Activated CD4-positive, alpha-beta T cell treated with anti-CD3 and anti-CD28 coated beads, Interleukin-2, amount 50 U/mL, for 48 hours (primary cell): ENCODE results near the gene ANXA2.
"Not testable (repeated sequence)": the region's sequence is repeated elsewhere in the genome, so short reads cannot be mapped to it uniquely, and the experiment has no call there.

Experiments
- DNase-seq, 2 experiments: peaks; one replicate each; pipeline ENCODE4 v3.0.0-alpha.2; 2020

ANXA2 gene

GRCh38 chr15:60408463-60408981, 10.7 kb upstream of the ANXA2 start:
- DNase-seq: no peak

GRCh38 chr15:60407415-60407805, 9.6 kb upstream of the ANXA2 start:
- no peak for DNase-seq

- no peak for DNase-seq
These were observed 9.0 kb upstream of the ANXA2 start for GRCh38 chr15:60406513-60407414.

GRCh38 chr15:60405399-60405798, 7.6 kb upstream of the ANXA2 start:
- no peak for DNase-seq

GRCh38 chr15:60404351-60404750, 6.6 kb upstream of the ANXA2 start:
- DNase-seq: not testable (repeated sequence)

- no peak for DNase-seq
These were observed 3.2 kb upstream of the ANXA2 start for GRCh38 chr15:60400944-60401343.

- no peak for DNase-seq
These were observed 2.1 kb upstream of the ANXA2 start for GRCh38 chr15:60399931-60400330.

- DNase-seq: no peak
These were observed 1.6 kb upstream of the ANXA2 start for GRCh38 chr15:60399246-60399915.

- DNase-seq: peak; percentile 61 to 72
These were observed 621 bp downstream of the ANXA2 start for GRCh38 chr15:60396958-60397771.

GRCh38 chr15:60396560-60396957, 1.2 kb downstream of the ANXA2 start:
- DNase-seq: no peak

- no peak for DNase-seq
These were observed 1.7 kb downstream of the ANXA2 start for GRCh38 chr15:60396100-60396499.

- DNase-seq: no peak
These were observed 2.3 kb downstream of the ANXA2 start for GRCh38 chr15:60395276-60396011.

GRCh38 chr15:60394689-60395097, 3.1 kb downstream of the ANXA2 start:
- no peak for DNase-seq

GRCh38 chr15:60392986-60393790, 4.6 kb downstream of the ANXA2 start:
- peak in 1 of 2 experiments; percentile 27 for DNase-seq

GRCh38 chr15:60392601-60392985, 5.2 kb downstream of the ANXA2 start:
- peak; percentile 30 to 44 for DNase-seq

- DNase-seq: no peak
These were observed 6.0 kb downstream of the ANXA2 start for GRCh38 chr15:60391722-60392315.

GRCh38 chr15:60390871-60391501, 6.8 kb downstream of the ANXA2 start:
- DNase-seq: no peak

- DNase-seq: no peak
These were observed 7.6 kb downstream of the ANXA2 start for GRCh38 chr15:60390231-60390630.

- peak; percentile 22 to 49 for DNase-seq
These were observed 8.3 kb downstream of the ANXA2 start for GRCh38 chr15:60389261-60390077.

- DNase-seq: no peak
These were observed 10.5 kb downstream of the ANXA2 start for GRCh38 chr15:60387321-60387720.
